ENCODE data around the gene MYH11. TPM values are rescaled to one million over a fixed set of nuclear protein-coding genes. Genes with fewer than 3 reads are reported as not detected.

The MYH11 gene
- total RNA-seq, 1 donor from 2014 or later = 0.05 TPM

DNA sequence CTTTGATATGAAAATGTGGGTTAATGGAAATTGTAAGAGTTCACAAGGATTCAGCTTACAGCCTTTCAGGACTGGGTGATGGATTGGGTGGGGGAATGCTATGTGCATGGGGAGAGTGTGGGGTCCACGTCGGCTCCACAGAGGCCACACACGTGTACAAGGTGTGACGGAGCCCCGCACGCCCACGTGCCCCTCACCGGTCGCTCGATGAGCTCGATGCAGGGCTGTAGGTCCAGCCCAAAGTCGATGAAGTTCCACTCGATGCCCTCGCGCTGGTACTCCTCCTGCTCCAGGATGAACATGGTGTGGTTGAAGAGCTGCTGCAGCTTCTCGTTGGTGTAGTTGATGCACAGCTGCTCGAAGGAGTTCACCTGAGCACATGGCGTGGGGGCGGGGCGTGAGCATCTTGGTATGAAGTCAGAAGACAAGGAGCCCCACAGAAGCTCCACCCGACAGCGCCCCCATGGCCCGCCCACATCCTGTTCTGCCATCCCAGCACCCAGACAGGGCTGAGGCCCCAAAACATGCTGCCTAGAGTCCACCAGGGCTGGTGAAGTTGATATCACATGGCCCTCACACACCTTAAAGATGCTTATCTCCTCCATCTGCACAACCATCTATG, 99.1 kb downstream of the MYH11 start:
- TF ChIP-seq CTCF (conservative IDR thresholded peaks at IDR 0.05) = no peak
- H3K4me1 Mint-ChIP-seq = no peaks in the 10 kb centered on the region
- no peak for DNase-seq (ENCODE audit: low read depth, low spot score)
- H3K27me3 Mint-ChIP-seq (ENCODE audit: low read depth) = peaks cover 16% of the 10 kb centered on the region
- H3K36me3 Mint-ChIP-seq (ENCODE audit: low read depth) = no peaks in the 10 kb centered on the region
- H3K27ac Mint-ChIP-seq (ENCODE audit: unreplicated experiment) = no peak overlapping the region
- no peak overlapping the region for H3K4me3 Mint-ChIP-seq
- H3K9me3 Mint-ChIP-seq = peaks cover 8% of the 10 kb centered on the region

DNA sequence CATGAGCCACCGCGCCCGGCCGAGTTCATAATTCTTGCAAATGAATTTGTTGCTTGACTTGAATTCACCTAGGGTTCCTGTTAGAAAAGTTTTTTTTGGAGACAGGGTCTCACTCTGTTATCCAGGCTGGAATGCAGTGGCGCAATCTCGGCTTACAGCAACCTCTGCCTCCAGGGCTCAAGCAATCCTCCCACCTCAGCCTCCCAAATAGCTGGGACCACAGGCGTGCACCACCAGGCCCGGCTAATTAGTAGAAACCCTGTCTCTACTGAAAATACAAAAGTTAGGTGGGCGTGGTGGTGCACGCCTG, 99.8 kb downstream of the MYH11 start:
- no peak for TF ChIP-seq CTCF (conservative IDR thresholded peaks at IDR 0.05)
- no peaks in the 10 kb centered on the region for H3K4me1 Mint-ChIP-seq
- H3K36me3 Mint-ChIP-seq (ENCODE audit: low read depth) = no peaks in the 10 kb centered on the region
- no peak overlapping the region for H3K4me3 Mint-ChIP-seq
- peaks cover 8% of the 10 kb centered on the region for H3K9me3 Mint-ChIP-seq
- H3K27me3 Mint-ChIP-seq (ENCODE audit: low read depth) = peaks cover 11% of the 10 kb centered on the region
- H3K27ac Mint-ChIP-seq (ENCODE audit: unreplicated experiment) = no peak overlapping the region
- DNase-seq (ENCODE audit: low read depth, low spot score) = no peak

GRCh38 chr16:15754821-15755534, 101.8 kb downstream of the MYH11 start:
- Mint-ChIP-seq H3K27ac (ENCODE audit: unreplicated experiment) (no peak overlapping the region), H3K36me3 (ENCODE audit: low read depth) (no peaks in the 10 kb centered on the region), H3K9me3 (peaks cover 3% of the 10 kb centered on the region), H3K27me3 (ENCODE audit: low read depth) (peaks cover 4% of the 10 kb centered on the region), H3K4me3 (no peak overlapping the region), H3K4me1 (no peaks in the 10 kb centered on the region)
- no peak for DNase-seq (ENCODE audit: low read depth, low spot score)
- no peak for TF ChIP-seq CTCF (conservative IDR thresholded peaks at IDR 0.05)

DNA sequence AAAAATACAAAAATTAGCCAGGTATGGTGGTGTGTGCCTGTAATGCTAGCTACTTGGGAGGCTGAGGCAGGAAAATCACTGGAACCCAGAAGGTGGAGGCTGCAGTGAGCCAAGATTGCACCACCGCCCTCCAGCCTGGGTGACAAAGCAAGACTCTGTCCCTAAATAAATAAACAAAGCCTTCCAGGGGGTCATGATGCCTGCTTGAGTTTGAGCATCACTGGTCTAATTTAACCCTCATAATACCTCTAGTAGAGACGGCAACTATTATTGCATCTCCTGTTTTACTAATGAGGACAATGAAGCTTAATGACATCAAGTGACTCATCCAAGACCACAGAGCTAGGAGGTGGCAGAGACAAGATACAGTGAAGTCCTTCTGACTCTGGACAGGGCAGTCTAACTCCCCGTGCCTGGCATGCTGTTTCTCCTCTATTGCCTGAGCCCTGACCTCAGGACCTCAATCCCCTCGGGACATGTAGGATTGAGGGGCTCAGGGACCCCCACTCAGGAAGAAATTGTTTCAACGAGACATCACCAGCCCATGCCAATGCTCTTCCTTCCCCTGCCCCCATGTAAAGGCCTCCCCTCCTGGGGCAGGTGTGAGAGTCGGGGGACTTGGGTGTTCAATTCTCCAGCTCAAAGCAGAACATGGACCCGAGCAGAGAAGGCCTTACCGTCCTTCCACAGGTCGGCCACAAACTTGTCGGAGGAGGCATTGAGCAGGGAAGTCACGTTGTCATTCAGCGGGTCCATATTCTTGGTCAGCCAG, 103.9 kb downstream of the MYH11 start:
- Mint-ChIP-seq H3K36me3 (ENCODE audit: low read depth) (no peaks in the 10 kb centered on the region), H3K4me3 (no peak overlapping the region), H3K27ac (ENCODE audit: unreplicated experiment) (no peak overlapping the region), H3K9me3 (peaks cover 3% of the 10 kb centered on the region), H3K4me1 (no peaks in the 10 kb centered on the region), H3K27me3 (ENCODE audit: low read depth) (no peaks in the 10 kb centered on the region)
- TF ChIP-seq CTCF (conservative IDR thresholded peaks at IDR 0.05) = no peak
- no peak for DNase-seq (ENCODE audit: low read depth, low spot score)

DNA sequence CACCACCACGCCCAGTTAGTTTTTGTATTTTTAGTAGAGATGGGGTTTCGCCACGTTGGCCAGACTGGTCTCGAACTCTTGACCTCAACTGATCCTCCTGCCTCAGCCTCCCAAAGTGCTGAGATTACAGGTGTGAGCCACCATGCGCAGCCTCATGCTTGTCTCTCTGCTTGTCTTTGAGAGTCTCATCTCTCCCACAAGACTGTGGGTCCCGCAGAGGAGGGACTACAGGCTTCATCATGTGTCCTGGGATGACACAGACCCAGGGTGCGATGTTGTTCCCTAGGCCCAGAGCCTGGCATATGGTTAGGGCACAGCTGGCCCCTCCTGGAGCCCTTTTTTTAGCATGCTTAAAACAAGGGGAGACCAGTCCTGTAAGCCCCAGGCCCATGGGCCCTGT, 104.9 kb downstream of the MYH11 start:
- no peak for DNase-seq (ENCODE audit: low read depth, low spot score)
- H3K27me3 Mint-ChIP-seq (ENCODE audit: low read depth) = no peaks in the 10 kb centered on the region
- H3K9me3 Mint-ChIP-seq = peaks cover 3% of the 10 kb centered on the region
- H3K27ac Mint-ChIP-seq (ENCODE audit: unreplicated experiment) = no peak overlapping the region
- H3K36me3 Mint-ChIP-seq (ENCODE audit: low read depth) = no peaks in the 10 kb centered on the region
- H3K4me3 Mint-ChIP-seq = no peak overlapping the region
- TF ChIP-seq CTCF (conservative IDR thresholded peaks at IDR 0.05) = no peak
- no peaks in the 10 kb centered on the region for H3K4me1 Mint-ChIP-seq
